GM12801 (cell line): ENCODE data around the gene WNT3A.

ENCODE experiments used
- TF ChIP-seq, protein P1 (sequence below): IDR thresholded peaks from one replicate; pipeline ENCODE4 v1.5.1; 2011; ENCODE audit warnings: control low read depth; ENCODE audit not compliant: insufficient read length; ENCODE audit errors: extremely low read depth

Gene WNT3A

DNA sequence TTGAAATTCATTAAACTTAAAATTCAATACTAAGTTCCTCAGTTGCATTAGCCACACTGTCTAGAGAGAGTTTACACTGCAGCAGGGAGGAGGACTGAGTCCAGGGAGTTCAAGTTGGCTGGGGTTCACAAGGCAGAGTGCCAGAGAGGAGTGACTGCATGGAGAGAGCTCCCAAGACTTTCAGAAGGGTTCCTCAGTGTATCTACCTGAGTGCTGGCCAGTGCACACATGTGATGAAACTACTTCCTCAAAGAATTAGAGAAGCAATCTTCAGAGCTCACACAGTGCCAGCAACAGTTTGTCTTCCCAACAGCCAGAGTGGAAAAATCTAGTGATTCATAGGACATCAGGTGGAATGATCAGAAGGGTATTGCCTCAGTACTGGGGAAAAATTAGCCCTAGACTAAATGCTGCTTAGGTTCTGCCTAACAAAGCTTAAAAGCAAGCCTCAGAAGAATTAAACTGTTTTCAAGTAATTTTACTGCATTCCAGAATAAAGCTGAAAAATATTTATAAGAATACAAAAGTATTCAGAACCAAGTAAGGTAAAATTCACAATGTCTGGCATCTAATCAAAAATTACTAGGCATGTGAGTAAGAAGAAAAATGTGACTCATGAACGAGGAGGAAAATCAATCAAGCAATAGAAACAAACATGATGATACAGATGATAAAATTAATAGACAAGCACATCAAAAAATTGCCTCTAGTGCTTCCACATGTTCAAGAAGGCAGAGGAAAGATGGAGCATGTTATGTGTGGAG, 10.4 kb upstream of the WNT3A start:
- TF ChIP-seq, protein P1, sequence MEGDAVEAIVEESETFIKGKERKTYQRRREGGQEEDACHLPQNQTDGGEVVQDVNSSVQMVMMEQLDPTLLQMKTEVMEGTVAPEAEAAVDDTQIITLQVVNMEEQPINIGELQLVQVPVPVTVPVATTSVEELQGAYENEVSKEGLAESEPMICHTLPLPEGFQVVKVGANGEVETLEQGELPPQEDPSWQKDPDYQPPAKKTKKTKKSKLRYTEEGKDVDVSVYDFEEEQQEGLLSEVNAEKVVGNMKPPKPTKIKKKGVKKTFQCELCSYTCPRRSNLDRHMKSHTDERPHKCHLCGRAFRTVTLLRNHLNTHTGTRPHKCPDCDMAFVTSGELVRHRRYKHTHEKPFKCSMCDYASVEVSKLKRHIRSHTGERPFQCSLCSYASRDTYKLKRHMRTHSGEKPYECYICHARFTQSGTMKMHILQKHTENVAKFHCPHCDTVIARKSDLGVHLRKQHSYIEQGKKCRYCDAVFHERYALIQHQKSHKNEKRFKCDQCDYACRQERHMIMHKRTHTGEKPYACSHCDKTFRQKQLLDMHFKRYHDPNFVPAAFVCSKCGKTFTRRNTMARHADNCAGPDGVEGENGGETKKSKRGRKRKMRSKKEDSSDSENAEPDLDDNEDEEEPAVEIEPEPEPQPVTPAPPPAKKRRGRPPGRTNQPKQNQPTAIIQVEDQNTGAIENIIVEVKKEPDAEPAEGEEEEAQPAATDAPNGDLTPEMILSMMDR, result no peak

DNA sequence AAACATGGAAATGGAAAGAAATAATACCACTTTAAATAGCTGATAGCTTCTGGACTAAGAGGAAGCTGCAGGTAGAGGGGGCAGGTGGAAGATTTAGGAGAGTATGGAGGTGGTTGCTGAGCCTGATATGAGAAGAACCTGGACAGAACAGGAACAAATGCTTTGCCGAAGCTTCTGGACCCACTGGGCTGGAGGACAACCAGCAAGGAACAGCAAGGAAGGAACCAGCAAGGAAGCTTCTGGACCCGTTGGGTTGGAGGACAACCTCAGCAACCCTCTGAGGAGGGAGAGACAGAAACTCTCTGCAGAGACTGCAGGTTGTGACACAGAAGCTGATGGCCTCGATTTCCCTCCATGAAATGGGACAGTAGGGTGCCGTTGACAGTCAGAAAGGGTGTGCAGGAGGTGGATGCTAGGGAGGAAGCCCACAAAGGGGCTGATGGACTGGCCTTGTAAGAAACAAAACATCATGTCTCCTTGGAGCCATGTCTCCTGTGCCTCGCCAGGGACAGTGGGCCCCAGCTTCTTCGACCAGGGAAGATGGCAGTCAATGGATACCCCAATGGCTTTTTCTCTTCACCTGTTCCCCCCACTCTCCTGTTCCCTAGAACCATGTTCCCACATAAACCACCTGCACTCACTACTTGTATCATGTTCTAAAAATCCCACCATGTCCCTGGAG, 8.3 kb upstream of the WNT3A start:
- TF ChIP-seq, protein P1, result no peak

DNA sequence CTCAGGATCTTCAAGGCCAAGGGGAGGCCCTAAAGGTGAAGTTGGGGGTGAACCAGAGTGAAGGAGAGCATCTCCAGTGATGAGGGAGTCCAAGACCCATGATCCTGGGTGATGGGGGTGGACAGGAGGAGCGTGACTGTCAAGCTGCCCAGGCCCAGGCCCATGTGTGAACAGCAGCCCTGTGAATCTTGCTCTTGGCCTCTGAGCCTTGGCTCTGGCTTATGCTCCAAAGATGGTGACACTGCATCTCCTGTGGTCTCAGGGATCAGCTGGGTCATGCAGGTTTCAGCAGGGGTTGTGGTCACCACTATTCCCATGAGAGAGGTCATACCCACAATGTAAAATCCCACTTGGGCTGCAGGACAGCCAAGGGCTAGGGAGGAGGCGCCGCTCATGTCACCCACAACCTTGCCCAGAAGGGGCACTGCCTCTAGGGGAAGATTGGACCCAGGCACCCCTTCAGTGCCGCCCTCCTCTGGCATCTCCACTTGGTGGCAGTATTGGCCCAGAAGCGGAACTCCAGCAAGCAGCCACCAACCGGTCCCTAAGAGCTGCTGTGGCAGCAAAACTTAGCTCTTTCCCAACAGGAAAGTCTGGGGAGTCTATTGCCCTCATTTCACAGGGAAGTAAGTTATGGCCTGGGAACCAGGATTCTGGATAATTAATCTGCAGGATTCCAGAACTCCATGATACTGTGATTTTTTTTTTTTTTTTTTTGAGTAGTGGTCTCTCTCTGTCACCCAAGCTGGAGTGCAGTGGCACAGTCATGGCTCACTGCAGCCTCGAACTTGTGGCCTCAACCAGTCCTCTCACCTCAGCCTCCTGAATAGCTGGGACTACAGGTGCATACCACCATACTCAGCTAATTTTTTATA, 7.5 kb upstream of the WNT3A start:
- TF ChIP-seq, protein P1, result peak; percentile 51

DNA sequence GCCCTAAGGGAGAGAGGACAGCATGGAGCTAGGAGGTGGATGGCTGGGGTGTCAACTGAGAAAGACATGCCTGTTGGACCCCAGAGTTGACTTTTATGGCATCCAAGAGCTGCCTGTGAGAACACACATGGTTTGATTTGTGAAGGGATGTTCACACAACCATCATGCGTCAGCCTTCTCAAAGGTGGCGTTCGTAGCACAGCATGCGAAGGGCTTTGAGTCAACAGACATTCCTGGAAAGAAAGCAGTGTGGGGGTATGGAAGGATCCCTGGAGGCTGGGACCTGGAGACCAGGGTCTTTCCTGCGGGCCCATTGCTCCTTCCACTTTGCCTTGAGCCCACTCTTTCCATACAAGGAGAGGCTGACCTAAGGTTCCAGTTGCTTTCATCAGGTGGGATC, 6.4 kb upstream of the WNT3A start:
- TF ChIP-seq, protein P1, result no peak

DNA sequence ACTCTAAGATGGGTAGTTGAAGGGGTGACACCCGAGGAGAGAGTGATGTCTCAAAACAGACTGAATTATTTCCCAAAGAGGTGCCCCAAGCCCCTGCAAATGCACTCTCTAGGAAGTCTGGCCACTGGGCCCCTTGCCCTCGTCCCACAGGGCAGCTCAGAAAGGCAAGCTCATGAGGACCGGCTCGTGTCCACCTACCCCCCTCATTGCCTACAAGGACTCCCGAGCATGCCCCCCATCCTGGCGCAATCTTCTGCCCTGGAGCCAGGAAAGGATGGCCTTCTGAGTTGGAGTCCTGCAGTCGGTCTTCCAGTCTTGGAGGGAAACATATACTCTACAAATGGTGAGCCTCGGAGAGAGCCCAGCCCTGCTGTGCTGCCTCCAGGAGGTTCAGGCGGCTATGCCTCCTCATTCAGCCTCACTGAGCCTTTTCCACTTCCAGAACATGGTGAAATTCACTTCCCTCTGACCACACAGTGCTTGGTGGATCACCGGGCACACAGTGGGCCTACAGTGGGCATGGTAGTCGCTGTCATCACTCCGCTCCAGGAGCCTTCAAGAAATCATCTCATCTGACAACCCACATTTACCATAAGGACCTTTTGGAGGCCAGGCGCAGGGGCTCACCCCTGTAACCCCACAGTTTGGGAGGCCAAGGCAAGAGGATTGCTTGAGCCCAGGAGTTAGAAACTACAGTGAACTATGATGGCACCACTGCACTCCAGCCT, 5.8 kb upstream of the WNT3A start:
- TF ChIP-seq, protein P1, result no peak

DNA sequence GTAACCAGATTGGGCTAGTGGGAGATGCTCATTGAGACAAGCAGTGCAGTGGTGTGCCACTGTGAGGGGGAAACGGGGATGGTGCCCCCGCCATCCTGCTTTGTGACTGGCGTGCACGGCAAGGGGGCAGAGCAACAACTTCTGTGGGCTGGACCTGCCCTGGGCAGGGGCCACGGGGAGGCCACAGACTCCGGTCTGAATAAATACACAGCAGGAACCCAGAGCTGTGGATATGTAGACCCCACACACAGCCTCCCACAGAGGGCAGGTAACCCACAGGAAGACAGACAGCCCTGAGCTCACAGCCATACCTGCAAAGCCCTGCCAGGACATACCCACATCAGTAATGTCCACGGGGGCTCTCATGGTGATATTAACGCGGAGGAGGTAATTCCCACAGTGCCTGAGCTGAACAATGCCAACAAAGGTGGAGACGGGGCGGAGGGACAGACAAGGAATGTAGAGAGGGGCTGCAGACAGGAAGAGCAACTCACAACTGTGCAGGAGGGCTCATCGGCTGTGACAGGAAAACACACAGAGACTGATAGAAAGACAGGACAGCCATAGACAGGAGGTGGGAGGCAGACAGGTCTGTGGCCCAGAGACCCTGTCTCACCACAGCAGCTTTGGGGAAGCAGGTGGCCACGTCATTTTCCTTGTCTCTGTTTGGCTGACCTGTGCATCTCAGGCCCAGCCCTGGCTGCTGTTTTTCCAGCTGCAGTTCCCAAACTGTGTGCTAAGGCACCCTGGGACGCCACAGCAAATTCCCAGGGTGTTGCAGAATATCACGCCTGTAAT, 4.9 kb upstream of the WNT3A start:
- TF ChIP-seq, protein P1, result no peak
